IPS-18a (cell line): ENCODE data around the gene ACOT6.
A peak's percentile ranks its signal among the peaks of the same experiment; 100 is the strongest.
"Not testable (repeated sequence)": the region's sequence is repeated elsewhere in the genome, so short reads cannot be mapped to it uniquely, and the experiment has no call there.

ENCODE experiments used
- H3K27ac ChIP-seq: one replicate; pipeline ENCODE4 v1.5.1; 2013; ENCODE audit warnings: low read length
- H3K27me3 ChIP-seq: one replicate; pipeline ENCODE4 v1.6.1; 2013; ENCODE audit warnings: mild to moderate bottlenecking, low read length; ENCODE audit not compliant: control insufficient read depth, insufficient read depth
- H3K36me3 ChIP-seq: one replicate; pipeline ENCODE4 v1.6.1; 2013; ENCODE audit warnings: low read depth, low read length; ENCODE audit not compliant: control insufficient read depth
- H3K4me1 ChIP-seq: one replicate; pipeline ENCODE4 v1.6.1; 2013; ENCODE audit warnings: low read depth, low read length; ENCODE audit not compliant: control insufficient read depth
- H3K4me3 ChIP-seq: one replicate; pipeline ENCODE4 v1.5.1; 2013; ENCODE audit warnings: low read length
- H3K9ac ChIP-seq: one replicate; pipeline ENCODE4 v1.6.1; 2013; ENCODE audit warnings: mild to moderate bottlenecking, low read length, moderate library complexity
- H3K9me3 ChIP-seq: one replicate; pipeline ENCODE4 v1.6.1; 2013; ENCODE audit warnings: low read depth, low read length; ENCODE audit not compliant: control insufficient read depth

The ACOT6 gene

GRCh38 chr14:73574251-73574650 lies 38.1 kb upstream of the ACOT6 start:
- not testable (repeated sequence) for H3K4me1 ChIP-seq, H3K9me3 ChIP-seq, H3K4me3 ChIP-seq, H3K9ac ChIP-seq, H3K27me3 ChIP-seq, H3K36me3 ChIP-seq, H3K27ac ChIP-seq

- Histone ChIP-seq H3K9me3 (no peaks in the 10 kb centered on the region), H3K27ac (no peak overlapping the region), H3K4me3 (no peak overlapping the region), H3K9ac (no peak overlapping the region), H3K4me1 (no peaks in the 10 kb centered on the region), H3K27me3 (no peaks in the 10 kb centered on the region), H3K36me3 (no peaks in the 10 kb centered on the region)
Observed at GRCh38 chr14:73576391-73576790, 35.9 kb upstream of the ACOT6 start.

GRCh38 chr14:73577214-73577613 lies 35.1 kb upstream of the ACOT6 start:
- not testable (repeated sequence) for H3K9me3 ChIP-seq, H3K36me3 ChIP-seq, H3K27me3 ChIP-seq, H3K4me1 ChIP-seq, H3K9ac ChIP-seq, H3K4me3 ChIP-seq, H3K27ac ChIP-seq

GRCh38 chr14:73582102-73582979 lies 30.0 kb upstream of the ACOT6 start:
- H3K4me3 ChIP-seq, H3K4me1 ChIP-seq, H3K9me3 ChIP-seq, H3K36me3 ChIP-seq, H3K9ac ChIP-seq, H3K27ac ChIP-seq, H3K27me3 ChIP-seq: not testable (repeated sequence)

- Histone ChIP-seq H3K27me3 (peaks cover 25% of the 10 kb centered on the region), H3K9me3 (no peaks in the 10 kb centered on the region), H3K4me3 (no peak overlapping the region), H3K36me3 (no peaks in the 10 kb centered on the region), H3K9ac (no peak overlapping the region), H3K27ac (no peak overlapping the region), H3K4me1 (no peaks in the 10 kb centered on the region)
Observed at GRCh38 chr14:73588695-73589094, 23.6 kb upstream of the ACOT6 start.

- Histone ChIP-seq H3K4me3 (no peak overlapping the region), H3K36me3 (no peaks in the 10 kb centered on the region), H3K27me3 (peaks cover 25% of the 10 kb centered on the region), H3K9me3 (no peaks in the 10 kb centered on the region), H3K27ac (no peak overlapping the region), H3K4me1 (no peaks in the 10 kb centered on the region), H3K9ac (no peak overlapping the region)
Observed at GRCh38 chr14:73589116-73589515, 23.2 kb upstream of the ACOT6 start.

- peaks cover 25% of the 10 kb centered on the region for H3K27me3 ChIP-seq
- H3K4me3 ChIP-seq, H3K4me1 ChIP-seq, H3K9me3 ChIP-seq, H3K36me3 ChIP-seq, H3K27ac ChIP-seq, H3K9ac ChIP-seq: not testable (repeated sequence)
Observed at GRCh38 chr14:73590673-73591004, 21.7 kb upstream of the ACOT6 start.

- Histone ChIP-seq H3K9me3 (no peaks in the 10 kb centered on the region), H3K4me1 (no peaks in the 10 kb centered on the region), H3K36me3 (no peaks in the 10 kb centered on the region), H3K27me3 (peaks cover 25% of the 10 kb centered on the region), H3K4me3 (peak within 1 kb of the TSS; percentile 48), H3K9ac (peak within 1 kb of the TSS; percentile 6), H3K27ac (no peak within 1 kb of the TSS)
Observed at GRCh38 chr14:73591690-73592449, 20.4 kb upstream of the ACOT6 start, which contains the start of gene ACOT4. TSS of gene ACOT4 (plus strand) at chr14:73591873. CDS start at chr14:73591960, 87 bp downstream.

GRCh38 chr14:73594491-73594890 lies 17.8 kb upstream of the ACOT6 start:
- H3K4me3 ChIP-seq = no peak overlapping the region
- no peak overlapping the region for H3K9ac ChIP-seq
- H3K27me3 ChIP-seq = peaks cover 25% of the 10 kb centered on the region

GRCh38 chr14:73599499-73599898 lies 12.8 kb upstream of the ACOT6 start:
- Histone ChIP-seq H3K27me3 (no peaks in the 10 kb centered on the region), H3K36me3 (no peaks in the 10 kb centered on the region), H3K27ac (no peak overlapping the region), H3K4me1 (no peaks in the 10 kb centered on the region), H3K9me3 (no peaks in the 10 kb centered on the region), H3K4me3 (no peak overlapping the region), H3K9ac (no peak overlapping the region)

More at GRCh38 chr14:73594491-73594890, 17.8 kb upstream of the ACOT6 start:
- Histone ChIP-seq H3K4me1 (no peaks in the 10 kb centered on the region), H3K36me3 (no peaks in the 10 kb centered on the region), H3K27ac (no peak overlapping the region), H3K9me3 (no peaks in the 10 kb centered on the region)

GRCh38 chr14:73602994-73603393 lies 9.3 kb upstream of the ACOT6 start:
- Histone ChIP-seq H3K27me3 (no peaks in the 10 kb centered on the region), H3K4me3 (no peak overlapping the region), H3K9ac (no peak overlapping the region), H3K4me1 (no peaks in the 10 kb centered on the region), H3K36me3 (no peaks in the 10 kb centered on the region), H3K9me3 (peaks cover 4% of the 10 kb centered on the region), H3K27ac (no peak overlapping the region)

- Histone ChIP-seq H3K27ac (no peak overlapping the region), H3K27me3 (peaks cover 4% of the 10 kb centered on the region), H3K4me1 (no peaks in the 10 kb centered on the region), H3K9me3 (peaks cover 4% of the 10 kb centered on the region), H3K9ac (no peak overlapping the region), H3K4me3 (no peak overlapping the region), H3K36me3 (no peaks in the 10 kb centered on the region)
Observed at GRCh38 chr14:73606271-73606670, 6.0 kb upstream of the ACOT6 start.
